NCI-H2029 (cell line): Measurements from ENCODE around the gene SGCD.

Experiments
- DNase-seq: peaks from one replicate; lab custom pipeline; 2025; lab: John Stamatoyannopoulos, UW

Gene SGCD

GRCh38 chr5:156691572-156691971 is 364.6 kb downstream of the SGCD start:
- DNase-seq, result no peak

- DNase-seq, result no peak
These were observed 366.1 kb downstream of the SGCD start for GRCh38 chr5:156693113-156693512.

- no peak for DNase-seq
These were observed 367.6 kb downstream of the SGCD start for GRCh38 chr5:156694598-156694997.

- no peak for DNase-seq
These were observed 368.8 kb downstream of the SGCD start for GRCh38 chr5:156695774-156696173.

- DNase-seq, result no peak
These were observed 371.4 kb downstream of the SGCD start for GRCh38 chr5:156698323-156698722.

- DNase-seq, result no peak
These were observed 372.2 kb downstream of the SGCD start for GRCh38 chr5:156699147-156699546.

- no peak for DNase-seq
These were observed 377.2 kb downstream of the SGCD start for GRCh38 chr5:156704139-156704538.

- no peak for DNase-seq
These were observed 379.7 kb downstream of the SGCD start for GRCh38 chr5:156706631-156707030.

- no peak for DNase-seq
These were observed 380.8 kb downstream of the SGCD start for GRCh38 chr5:156707750-156708149.

- DNase-seq, result no peak
These were observed 388.3 kb downstream of the SGCD start for GRCh38 chr5:156715287-156715686.

GRCh38 chr5:156716591-156717380 is 389.8 kb downstream of the SGCD start:
- no peak for DNase-seq

GRCh38 chr5:156718985-156719384 is 392.0 kb downstream of the SGCD start:
- no peak for DNase-seq

- no peak for DNase-seq
These were observed 395.4 kb downstream of the SGCD start for GRCh38 chr5:156722358-156722757.

GRCh38 chr5:156735477-156735876 is 408.5 kb downstream of the SGCD start:
- no peak for DNase-seq

- DNase-seq, result no peak
These were observed 414.6 kb downstream of the SGCD start for GRCh38 chr5:156741516-156741915.

- DNase-seq, result no peak
These were observed 426.9 kb downstream of the SGCD start for GRCh38 chr5:156753846-156754245.

- no peak for DNase-seq
These were observed 428.6 kb downstream of the SGCD start for GRCh38 chr5:156755421-156756087.

- no peak for DNase-seq
These were observed 431.2 kb downstream of the SGCD start for GRCh38 chr5:156758011-156758791.

GRCh38 chr5:156759156-156759555 is 432.2 kb downstream of the SGCD start:
- no peak for DNase-seq

GRCh38 chr5:156762771-156763170 is 435.8 kb downstream of the SGCD start:
- DNase-seq, result no peak

GRCh38 chr5:156764176-156764971 is 437.4 kb downstream of the SGCD start:
- DNase-seq, result no peak

- DNase-seq, result no peak
These were observed 447.3 kb downstream of the SGCD start for GRCh38 chr5:156774273-156774672.
